Measurements from ENCODE around the gene STK10.

The STK10 gene

DNA sequence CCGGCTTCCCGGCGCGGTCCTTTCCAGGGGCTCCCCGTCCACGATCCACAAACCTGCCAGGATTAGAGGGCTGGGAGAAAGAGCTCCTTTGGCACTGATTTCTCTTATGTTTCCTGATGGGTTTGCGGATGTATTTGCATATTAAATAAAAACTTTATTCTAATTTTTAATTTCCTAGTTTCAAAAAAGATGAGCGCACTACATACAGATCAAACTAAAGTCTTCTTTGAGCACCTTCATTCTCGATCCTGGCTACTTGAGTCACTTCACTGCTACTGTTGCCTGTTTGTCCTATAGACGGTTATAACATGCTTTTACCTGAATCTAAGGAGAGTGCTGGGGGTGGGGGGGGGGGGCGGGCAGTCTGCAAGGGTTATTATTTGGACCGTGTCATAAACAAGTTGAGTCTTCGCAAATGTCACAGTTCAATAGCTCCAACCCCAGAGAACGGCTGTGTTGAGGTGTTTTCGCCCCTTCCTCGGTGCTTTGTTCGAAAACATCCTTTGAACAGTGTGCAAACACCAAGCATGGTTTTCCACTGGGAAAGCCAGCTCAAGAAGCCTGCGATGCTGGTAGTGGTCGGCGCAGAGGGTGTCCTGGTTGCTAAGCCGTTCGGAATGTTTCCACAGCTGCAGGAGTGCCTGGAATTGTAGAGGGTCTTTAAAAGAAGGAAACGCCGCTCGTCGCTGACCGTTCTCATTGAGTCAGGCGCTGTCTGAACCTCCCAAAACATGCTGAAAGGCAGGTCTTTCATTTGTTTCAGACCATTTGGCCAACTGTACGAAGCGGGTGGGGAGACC lies 1.1 kb upstream of the STK10 start:
- DNase-seq = no peak

DNA sequence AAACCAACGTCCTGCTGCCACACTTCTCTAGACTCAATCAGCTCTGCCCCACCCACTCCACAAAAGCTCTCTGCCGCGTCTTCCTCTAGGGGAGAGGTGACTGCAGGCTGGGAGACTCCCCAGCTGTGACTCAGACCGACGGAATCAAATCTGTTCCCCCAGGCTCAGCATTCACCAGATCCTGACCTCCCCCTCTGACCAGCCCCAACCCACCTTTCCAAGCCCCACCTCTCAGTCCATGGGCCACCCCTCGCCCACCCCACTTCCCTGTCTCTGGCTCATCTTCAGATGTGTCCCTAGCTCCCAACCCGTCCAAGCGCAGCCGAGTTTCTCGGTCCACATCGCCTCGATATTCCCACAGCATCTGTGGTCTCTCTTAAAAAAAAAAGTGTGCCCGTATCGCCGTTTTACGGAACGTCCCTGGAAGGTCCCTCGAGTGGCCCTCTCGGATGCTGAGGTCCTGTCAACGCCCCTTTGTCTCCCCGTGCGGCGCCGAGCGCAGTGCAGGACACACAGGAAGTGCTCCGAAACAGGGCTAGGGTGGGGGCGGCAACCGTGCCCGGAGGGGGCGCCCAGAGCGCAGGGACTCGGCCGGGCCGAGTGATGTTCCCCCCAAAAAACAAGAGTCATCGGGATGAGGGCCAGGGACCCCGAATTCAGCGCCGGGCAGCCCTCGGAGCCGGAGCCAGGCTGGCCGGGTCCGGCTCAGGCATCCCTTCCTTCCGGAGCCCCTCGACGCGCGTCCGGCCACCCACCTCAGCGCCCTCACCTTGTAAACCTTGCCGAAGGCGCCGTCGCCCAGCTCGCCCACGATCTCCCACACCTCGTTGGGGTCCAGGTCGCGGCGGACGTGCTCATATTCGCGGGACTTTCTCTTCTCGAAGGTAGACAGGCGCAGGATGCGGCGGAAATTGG lies 649 bp downstream of the STK10 start:
- DNase-seq = peak; percentile 13 to 42

DNA sequence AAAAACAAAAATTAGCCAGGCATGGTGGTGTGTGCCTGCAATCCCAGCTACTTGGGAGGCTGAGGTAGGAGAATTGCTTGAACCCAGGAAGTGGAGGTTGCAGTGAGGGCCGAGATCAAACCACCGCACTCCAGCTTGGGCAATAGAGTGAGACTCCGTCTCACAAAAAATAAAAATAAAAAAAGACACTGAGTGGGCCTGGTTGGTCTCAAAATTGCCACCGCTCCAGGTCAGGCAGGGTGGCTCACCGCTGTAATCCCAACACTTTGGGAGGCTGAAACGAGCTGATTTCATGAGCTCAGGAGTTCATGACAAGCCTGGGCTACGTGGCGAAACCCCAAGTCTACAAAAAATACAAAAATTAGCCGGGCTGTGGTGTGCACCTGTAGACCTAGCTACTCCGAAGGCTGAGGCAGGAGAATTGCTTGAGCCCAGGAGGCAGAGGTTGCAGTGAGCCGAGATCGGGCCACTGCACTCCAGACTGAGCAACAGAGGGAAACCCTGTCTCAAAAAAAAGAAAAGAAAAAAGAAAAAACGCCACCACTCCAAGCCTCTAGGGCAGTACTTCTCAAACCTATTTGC lies 1.8 kb downstream of the STK10 start:
- no peak for DNase-seq

DNA sequence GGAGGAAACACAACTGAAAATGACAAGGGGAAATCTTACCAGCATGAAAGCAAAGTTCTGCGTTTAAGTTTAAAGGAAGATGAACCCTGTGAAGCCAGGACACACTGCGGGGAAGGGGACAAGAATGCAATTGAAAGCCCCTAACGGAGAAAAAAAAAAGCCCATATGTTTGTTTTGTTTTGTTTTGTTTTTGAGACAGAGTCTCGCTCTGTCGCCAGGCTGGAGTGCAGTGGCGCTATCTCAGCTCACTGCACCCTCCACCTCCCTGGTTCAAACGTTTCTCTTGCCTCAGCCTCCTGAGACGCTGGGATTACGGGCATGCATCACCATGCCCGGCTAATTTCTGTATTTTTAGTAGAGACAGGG lies 2.9 kb downstream of the STK10 start:
- DNase-seq = no peak

DNA sequence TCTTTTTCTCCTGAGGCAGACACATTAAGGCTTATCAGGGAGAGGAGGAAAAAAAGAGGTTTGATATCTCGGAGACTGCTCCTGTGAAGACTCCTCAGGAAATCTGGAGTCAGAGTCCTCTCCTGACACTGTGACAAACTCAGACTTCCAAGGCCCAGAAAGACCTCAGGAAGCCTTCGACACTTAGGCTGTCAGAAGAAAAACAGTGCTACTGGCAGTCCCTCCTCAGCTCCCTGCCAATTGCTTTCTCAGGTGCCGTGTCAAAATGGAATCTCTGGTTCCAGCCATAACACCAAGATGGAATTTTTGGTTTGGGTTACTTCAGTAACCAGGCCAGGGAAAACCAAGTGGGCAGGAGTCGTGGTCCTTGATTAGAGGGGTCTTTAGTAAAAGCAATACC lies 4.1 kb downstream of the STK10 start:
- DNase-seq = no peak

DNA sequence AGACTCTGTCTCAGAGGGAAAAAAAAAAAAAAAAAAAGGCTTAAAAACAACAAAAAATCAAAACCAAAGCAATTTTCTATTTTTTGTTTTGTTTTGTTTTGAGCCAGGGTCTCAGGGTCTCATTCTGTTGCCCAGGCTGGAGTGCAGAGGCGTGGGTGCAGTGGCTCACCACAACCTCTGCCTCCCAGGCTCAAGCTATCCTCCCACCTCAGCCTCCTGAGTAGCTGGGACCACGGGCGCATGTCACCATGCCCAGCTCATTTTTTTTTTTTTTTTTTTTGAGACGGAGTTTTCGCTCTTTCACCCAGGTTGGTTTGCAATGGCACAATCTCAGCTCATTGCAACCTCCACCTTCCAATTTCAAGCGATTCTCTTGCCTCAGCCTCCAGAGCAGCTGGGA lies 5.7 kb downstream of the STK10 start:
- no peak for DNase-seq

DNA sequence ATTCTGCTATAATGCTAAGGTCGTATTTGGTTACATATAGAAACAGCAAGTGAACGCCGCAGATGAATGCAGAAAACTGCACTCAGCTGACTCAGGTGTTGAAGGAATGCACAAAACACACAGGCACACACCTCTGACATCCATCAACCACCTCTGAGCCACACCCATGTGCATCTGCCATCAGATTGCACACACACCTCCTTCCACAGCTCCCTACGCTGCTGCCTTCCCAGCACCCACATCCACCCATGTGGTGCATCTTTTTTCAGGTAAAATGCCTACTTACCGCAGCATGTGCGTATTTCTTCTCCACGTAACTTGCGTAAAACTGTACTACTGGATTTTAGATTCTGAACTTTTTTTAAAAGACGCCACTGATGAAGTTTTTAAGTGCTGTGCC lies 7.1 kb downstream of the STK10 start:
- no peak for DNase-seq

DNA sequence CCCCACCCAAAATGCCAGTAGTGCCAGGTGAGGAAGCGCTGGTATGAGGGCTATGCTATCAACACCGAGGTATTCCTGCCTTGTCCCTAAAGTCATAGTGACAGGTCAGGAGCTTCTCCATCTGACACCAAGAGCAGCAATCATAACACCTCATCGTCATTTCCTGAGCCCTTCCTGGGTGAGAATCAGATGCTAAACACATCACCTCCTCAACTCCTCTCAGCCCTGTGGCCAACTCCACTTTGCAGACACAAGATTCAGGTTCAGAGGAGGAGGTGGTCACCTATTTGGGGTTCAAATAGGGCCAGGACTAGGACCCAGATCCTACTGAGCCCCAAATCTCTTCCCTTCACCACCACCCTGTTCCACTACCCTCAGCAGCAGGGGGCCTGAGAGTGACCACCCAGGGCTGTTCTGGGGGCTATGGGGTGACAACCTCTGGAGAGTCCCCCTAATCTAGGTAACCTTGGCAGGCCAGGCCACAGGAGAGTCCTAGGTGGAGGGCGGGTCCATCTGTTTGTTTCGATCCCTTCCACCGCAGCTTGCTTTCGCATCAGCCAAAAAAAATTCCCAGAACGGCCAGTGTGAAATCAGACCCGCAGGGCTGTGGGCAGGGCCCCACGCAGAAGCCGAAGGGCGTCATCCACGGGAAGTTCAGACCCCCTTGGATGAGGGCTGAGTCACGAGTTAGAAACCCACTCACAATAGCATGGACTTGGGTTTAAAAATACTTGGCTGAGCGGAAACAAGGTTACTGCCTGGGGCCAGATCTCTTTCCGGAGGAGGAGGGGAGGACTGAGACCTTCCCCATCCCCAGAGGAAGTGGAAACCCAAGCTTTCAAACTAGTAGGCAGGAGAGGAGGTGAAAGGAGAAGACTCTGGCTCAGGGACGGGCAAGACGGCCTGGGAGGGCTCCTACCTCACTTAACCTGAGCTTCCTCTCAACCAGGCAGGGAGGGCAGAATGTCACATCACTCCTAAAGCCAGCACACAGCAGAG lies 8.7 kb downstream of the STK10 start:
- DNase-seq = no peak

DNA sequence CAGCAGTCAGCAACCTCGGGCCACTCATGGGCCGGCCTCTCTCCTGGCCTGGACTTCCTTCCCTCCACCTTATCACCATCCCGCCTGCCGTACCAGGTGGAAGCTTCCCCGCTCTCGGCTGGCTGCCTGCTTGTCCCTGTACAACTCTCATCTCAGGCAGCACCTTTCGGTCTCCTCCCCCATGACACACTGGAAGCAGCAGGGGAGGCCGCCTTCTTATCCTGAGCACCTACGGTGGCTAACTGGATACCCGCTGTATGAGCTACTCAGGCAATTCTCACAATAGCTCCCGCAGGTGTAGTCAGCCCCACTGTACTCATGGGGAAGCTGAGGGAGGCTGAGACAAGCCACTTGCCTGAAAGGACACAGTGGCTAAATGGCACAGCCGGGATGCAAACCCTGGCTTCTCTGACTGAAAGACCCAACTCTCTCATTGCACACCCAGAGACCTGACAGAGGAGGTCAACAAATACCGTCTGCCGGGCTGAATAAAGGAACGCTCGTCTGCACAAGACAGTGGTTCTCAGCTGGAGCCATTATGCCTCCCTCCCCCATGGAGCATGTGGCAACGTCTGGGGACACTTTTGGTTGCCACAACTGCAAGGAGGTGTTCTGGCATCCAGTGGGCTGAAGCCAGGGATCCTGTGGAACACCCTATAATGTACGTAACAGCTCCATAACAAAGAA lies 9.6 kb downstream of the STK10 start:
- no peak for DNase-seq

DNA sequence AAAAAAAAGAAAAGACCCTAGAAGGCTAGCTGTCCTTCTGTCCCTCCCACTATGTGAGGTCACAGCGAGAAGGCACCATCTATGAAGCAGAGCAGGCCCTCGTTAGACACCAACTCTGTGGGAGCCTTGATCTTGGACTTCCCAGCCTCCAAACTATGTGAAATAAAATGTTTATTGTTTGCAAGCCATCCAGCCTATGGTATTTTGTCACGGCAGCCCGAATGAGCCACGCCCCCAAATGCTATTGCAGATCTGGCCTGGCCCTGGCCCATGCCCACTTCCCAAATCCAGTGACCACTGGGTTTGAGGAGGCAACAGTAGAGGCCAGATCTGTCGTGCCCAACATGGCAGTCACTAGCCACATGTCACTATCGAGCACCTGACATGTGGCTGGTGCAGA lies 10.8 kb downstream of the STK10 start:
- no peak for DNase-seq

DNA sequence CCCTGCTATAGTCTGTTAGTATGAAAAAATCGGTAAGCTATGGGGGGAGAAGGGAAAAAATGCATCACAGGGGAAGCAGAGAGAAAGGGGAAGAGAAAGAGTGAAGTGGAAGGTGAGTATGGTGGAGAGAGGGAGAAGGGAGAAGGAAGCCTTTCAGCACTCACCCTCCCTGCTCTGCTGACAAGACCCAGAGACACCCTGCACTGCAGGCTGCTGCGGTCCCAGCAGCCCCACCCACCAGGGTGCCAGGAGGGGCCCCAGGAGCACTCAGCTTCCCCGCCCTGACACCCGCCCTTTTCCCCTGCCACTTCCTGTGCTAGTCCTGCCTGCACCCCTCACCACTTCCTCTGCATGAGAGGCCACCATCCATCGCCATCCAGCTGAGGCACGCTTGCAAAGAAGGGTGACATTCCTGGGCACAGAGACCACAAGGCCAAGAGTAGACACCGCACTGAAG lies 12.7 kb downstream of the STK10 start:
- DNase-seq = no peak

DNA sequence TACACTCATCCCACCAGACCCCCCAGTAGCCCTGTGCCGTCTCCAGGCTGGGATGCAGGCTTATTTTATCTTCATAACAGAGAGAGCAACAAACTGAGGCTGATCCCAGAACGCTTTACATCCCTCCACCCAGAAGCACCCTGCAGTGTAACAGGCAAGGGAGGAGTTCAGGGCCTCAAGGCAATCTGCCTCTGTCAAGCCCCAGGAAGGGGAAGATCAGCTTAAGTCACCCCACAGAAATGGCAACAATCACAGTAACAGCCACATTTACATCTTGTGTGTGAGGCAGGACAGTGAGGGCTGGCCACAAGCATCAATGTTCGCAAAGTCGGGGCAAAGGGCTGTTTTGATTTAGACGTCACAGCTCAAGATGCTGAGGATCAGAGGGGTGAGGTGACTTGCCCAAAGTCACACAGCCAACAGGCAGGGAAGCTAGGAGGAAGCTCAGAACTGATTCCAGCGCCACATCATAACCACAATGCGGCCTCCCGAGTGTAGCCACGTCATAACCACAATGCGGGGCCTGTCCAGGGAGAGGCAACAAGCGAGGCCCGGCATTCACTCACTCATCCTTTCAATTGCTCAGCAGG lies 14.4 kb downstream of the STK10 start:
- no peak for DNase-seq

DNA sequence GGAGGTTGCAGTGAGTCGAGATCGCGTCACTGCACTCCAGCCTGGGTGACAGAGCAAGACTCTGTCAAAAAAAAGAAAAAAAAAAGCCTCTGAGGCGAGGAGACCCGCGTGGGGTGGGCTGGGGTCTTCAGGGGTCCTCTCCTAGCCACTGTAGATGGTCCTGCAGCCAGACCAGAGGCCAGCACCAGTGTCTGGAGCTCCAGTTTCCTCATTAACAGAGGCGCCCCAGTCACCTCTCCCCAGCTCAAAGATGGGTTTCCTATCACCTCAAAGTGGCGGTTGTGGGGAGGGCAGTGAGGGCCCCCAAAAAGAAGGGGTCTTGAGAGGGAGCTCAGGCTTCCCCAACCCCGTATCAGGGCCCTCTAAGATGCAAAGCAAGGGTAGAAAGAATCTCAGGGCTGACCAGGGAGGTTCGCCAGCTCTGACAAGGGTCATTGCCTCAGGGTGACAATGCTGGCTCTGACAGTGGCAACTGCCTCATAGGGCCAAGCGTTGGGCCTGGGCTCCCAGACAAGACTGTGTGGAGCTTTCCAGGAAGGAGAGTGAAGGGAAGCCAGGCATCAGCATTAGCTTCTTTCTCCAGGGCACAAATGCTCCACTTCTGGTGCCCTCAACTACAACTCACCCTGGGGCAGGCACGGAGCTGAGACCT lies 15.0 kb downstream of the STK10 start:
- no peak for DNase-seq

DNA sequence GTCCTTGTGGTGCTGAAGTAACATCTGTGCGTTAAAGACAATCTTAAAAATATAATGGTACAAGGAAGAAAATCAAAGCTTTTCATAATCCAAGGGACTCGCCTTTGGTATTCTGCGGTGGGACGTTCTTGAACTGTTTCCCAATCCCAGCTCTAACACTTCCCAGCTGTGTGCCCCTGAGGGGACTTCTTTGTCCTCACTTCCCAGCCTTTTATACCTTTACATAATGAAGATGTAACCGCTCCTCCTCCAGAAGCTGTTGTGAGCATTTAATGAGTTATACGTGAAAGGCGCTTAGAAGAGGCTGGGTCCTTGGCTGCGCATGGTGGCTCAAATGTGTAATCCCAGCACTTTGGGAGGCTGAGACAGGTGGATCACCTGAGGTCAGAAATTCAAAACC lies 16.9 kb downstream of the STK10 start:
- no peak for DNase-seq

DNA sequence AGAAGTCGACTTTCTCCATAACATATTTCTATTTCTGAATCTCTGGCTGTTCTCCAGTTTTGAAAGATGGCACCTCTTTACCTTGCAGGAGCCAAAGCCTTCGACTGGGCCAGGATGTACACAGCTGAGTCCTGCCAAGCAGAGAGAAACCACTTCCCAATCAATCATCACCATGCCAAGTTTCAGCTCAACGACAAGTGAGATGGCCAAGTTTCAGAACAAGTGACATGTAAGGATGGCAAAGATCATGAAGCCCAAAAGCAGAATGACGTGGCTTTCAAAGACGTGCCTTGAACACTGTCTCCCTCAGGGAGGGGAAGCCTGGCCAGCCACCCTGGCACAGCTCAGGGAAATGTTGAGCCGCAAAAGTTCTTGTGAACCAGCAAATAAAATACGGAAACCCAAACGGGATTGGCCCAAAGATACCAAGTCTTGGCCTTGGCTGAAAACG lies 17.7 kb downstream of the STK10 start:
- DNase-seq = no peak

DNA sequence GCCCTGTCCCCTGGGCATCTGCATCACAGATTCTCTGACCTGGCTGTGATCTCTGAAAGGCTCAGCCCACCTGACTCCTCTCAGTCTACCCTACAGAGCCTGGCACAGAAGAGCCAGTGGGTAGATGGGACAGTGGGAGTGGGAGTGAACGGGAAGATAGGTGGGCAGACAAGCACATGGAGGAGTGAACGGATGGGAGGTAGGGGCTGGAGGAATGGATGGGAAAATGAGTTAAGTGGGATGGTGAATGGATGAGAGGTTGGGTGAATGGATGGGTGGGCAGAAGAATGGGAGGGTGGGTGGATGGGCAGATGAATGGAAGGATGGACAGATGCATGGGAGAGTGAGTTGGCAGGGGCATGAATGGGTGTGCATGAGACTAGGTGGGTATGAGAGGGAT lies 18.8 kb downstream of the STK10 start:
- DNase-seq = no peak

DNA sequence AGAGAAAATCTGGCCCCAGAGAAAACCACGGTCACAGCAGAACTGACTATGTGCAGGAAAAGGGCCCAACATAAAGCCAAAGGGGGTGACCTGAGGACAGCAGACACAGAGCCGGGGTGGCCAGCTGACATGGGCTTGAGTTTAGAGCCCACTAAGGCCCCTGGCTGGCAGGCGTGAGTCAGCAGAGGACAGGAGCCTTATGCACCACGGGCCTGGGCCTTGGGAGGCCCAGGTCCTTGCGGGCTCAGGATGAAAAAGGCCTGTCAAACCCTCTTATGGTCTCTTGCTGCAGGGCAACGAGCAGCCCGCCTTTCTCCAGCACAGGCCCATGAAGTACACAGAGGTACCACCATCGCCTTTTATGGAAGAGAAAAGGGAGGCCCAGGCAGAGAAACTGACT lies 19.7 kb downstream of the STK10 start:
- no peak for DNase-seq

DNA sequence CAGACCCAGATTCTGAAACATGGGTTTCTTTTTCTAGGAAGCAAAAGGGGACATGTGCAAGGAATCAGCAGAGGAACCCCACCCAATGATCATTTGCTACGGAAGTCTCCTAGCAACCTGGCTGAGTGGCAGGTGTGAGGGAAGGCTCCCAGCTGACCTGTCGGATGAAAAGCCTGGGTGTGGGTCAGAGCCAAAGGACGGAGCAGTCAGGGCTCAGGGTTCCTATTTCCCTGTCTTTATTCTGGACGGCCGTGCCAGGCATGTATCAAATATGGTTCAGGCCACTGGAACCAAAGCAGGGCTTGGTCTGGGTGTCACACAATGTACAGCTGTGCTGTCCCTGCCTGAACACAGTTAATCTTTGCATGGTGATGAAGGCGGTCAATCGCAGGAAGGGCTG lies 20.1 kb downstream of the STK10 start:
- DNase-seq = no peak

DNA sequence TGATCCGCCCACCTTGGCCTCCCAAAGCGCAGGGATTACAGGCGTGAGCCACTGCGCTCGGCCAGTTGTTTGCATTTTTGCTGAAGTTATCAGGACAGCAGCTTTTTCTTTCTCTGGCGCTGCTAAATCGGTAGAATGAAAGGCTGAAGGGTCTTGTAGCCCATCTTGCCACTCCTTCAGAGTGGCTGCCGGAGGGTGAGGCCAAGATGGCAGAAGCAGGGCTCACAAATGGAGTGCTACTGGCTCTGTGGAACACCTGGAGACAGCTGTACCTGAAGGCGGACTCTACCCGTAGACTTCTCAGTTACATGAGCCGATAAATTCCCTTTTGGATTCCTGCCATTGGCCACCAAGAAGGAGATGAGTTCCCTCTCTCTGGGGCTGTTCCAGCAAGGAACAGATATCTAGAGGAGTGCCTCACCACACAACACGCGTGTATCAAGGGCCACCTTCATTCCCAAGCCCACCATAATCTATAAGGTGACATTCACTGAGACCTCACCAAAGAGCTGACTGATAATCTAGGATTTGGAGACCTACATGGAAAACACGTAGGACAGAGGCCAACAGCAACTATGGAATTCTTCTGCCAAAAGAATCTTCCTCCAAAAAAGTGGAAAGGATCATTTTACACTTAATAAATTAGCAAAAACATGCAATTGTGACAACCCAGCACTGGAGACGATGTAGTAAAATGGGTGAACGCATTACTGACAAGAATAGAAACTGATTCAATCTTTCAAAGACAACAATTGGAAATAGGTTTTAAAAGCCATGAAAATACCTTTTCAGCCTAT lies 21.8 kb downstream of the STK10 start:
- no peak for DNase-seq

DNA sequence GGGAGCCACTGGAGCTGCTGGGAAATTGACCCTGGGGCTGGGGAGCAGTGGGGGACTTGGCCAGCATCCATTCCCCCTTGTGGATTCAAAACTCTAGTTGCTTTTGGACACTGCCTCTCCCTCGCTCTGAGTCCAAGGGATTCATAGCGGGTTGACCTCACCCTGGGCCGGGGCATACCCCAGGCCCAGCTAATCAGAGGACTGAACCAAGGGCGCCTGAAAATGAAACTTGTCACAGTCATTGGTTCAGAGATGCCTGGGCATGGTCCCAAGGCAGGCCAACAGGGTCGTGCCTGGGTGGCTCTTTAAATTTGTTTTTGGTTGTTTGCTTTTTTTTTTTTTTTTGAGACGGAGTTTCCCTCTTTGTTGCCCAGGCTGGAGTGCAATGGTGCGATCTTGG lies 22.6 kb downstream of the STK10 start:
- no peak for DNase-seq
